ENCODE measurements around the gene CANX. TPM values are rescaled to one million over a fixed set of nuclear protein-coding genes. Genes with fewer than 3 reads are reported as not detected.
"Not testable (repeated sequence)": the region's sequence is repeated elsewhere in the genome, so short reads cannot be mapped to it uniquely, and the experiment has no call there.

Gene CANX
- 100 to 1,000 TPM; 506 to 601 TPM for total RNA-seq
- long read RNA-seq, full-length matches to known transcripts, result 421 of 606 reads
- long read RNA-seq, partial matches to known transcripts, result 135 of 606 reads
- long read RNA-seq, other reads (novel, unspliced or antisense), result 50 of 606 reads

- intact Hi-C loops (cut with DNase I, micrococcal nuclease), result no loop called here
- DNase-seq, result no peak
- ATAC-seq, result peak; percentile 23
These were observed at the start of gene CANX for GRCh38 chr5:179698935-179699615. CANX (plus strand) TSS chr5:179698967; CDS start chr5:179705682, 6,715 bp downstream.

GRCh38 chr5:179649166-179649703, 49.5 kb upstream of the CANX start:
- ATAC-seq; DNase-seq; intact Hi-C loops (cut with DNase I, micrococcal nuclease): not testable (repeated sequence)

- DNase-seq; ATAC-seq; intact Hi-C loops (cut with DNase I, micrococcal nuclease): not testable (repeated sequence)
These were observed 48.5 kb upstream of the CANX start for GRCh38 chr5:179650245-179650644.

- DNase-seq; intact Hi-C loops (cut with DNase I, micrococcal nuclease); ATAC-seq: not testable (repeated sequence)
These were observed 45.6 kb upstream of the CANX start for GRCh38 chr5:179653135-179653534.

GRCh38 chr5:179657302-179658178, 41.2 kb upstream of the CANX start:
- peak in 1 of 2 donors; percentile 34 for DNase-seq
- peak; percentile 94 for ATAC-seq
- intact Hi-C loops (cut with DNase I, micrococcal nuclease), result not testable (repeated sequence)

GRCh38 chr5:179658179-179658856, 40.4 kb upstream of the CANX start:
- intact Hi-C loops (cut with DNase I, micrococcal nuclease), result not testable (repeated sequence)
- DNase-seq (peak in 1 of 2 donors; percentile 16), ATAC-seq (peak; percentile 69)

- ATAC-seq; DNase-seq; intact Hi-C loops (cut with DNase I, micrococcal nuclease): not testable (repeated sequence)
These were observed 37.1 kb upstream of the CANX start for GRCh38 chr5:179661647-179662046.

GRCh38 chr5:179668391-179668790, 30.4 kb upstream of the CANX start:
- intact Hi-C loops (cut with DNase I, micrococcal nuclease), result no loop called here
- ATAC-seq (peak; percentile 42), DNase-seq (peak in 1 of 2 donors; percentile 28)

GRCh38 chr5:179678223-179679013, 20.3 kb upstream of the CANX start:
- peak; percentile 91 for ATAC-seq
- intact Hi-C loops (cut with DNase I, micrococcal nuclease), result no loop called here
- DNase-seq, result peak; percentile 95 to 97

GRCh38 chr5:179679014-179679674, 19.6 kb upstream of the CANX start:
- intact Hi-C loops (cut with DNase I, micrococcal nuclease), result no loop called here
- ATAC-seq (no peak), DNase-seq (peak; percentile 76 to 84)

GRCh38 chr5:179680014-179680779, 18.6 kb upstream of the CANX start:
- ATAC-seq (peak; percentile 10), DNase-seq (no peak)
- intact Hi-C loops (cut with DNase I, micrococcal nuclease), result no loop called here

GRCh38 chr5:179680780-179681401, 17.9 kb upstream of the CANX start, which contains the start of gene CBY3:
CBY3 (minus strand) TSS chr5:179681034; CDS start chr5:179680918, 116 bp downstream.
- ATAC-seq, result no peak
- intact Hi-C loops (cut with DNase I, micrococcal nuclease), result no loop called here

GRCh38 chr5:179689212-179689611, 9.6 kb upstream of the CANX start:
- DNase-seq; ATAC-seq; intact Hi-C loops (cut with DNase I, micrococcal nuclease): not testable (repeated sequence)

More at GRCh38 chr5:179680780-179681401, 17.9 kb upstream of the CANX start, which contains the start of gene CBY3:
- no peak for DNase-seq

GRCh38 chr5:179694561-179694960, 4.2 kb upstream of the CANX start:
- intact Hi-C loops (cut with DNase I, micrococcal nuclease), result no loop called here
- DNase-seq (no peak), ATAC-seq (no peak)

GRCh38 chr5:179696603-179697002, 2.2 kb upstream of the CANX start:
- intact Hi-C loops (cut with DNase I, micrococcal nuclease), result no loop called here

GRCh38 chr5:179697108-179697507, 1.7 kb upstream of the CANX start:
- ATAC-seq, result no peak
- DNase-seq, result no peak
- intact Hi-C loops (cut with DNase I, micrococcal nuclease), result no loop called here

More at GRCh38 chr5:179696603-179697002, 2.2 kb upstream of the CANX start:
- no peak for ATAC-seq
- DNase-seq, result no peak
